ENCODE results near the gene RGCC. TPM values are rescaled to one million over a fixed set of nuclear protein-coding genes. Genes with fewer than 3 reads are reported as not detected.

RGCC gene
- polyA plus RNA-seq, 1 donor from 2014 or later, result not detected

DNA sequence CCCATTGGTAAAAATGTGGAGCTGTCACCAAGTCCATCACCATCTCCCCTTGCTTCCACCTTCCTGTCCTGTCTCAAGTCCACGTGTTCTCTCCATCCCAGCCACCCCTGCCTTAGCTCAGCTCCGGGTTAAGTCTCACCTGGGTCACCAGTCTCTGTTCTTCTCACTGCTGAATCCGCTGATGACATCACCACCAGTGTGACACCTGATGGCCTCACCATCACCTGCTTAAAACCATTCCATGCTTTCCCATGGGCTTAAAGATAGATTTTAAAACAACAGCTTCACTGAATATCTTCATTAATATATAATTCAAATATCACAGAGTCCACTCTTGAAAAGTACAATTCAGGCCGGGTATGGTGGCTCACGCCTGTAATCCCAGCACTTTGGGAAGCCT is 42.1 kb downstream of the RGCC start:
- Histone ChIP-seq H4K20me1 (ENCODE audit: insufficient read depth) (no peaks in the 10 kb centered on the region), H3K9me2 (ENCODE audit: insufficient read depth, low read length) (no peaks in the 10 kb centered on the region), H3K9ac (ENCODE audit: low read length) (no peak overlapping the region), H2AFZ (ENCODE audit: low read depth, low read length) (no peak overlapping the region), H3K9me3 (ENCODE audit: low read length) (no peaks in the 10 kb centered on the region), H3K36me3 (ENCODE audit: insufficient read depth, low read length) (no peaks in the 10 kb centered on the region), H3K4me3 (ENCODE audit: low read length) (no peak overlapping the region), H3K27me3 (ENCODE audit: insufficient read depth, low read depth, low read length) (no peaks in the 10 kb centered on the region), H3F3A (ENCODE audit: insufficient read depth, low read length, poor library complexity, severe bottlenecking) (no peaks in the 10 kb centered on the region), H3K27ac (ENCODE audit: low read length) (no peak overlapping the region), H3K79me2 (replicated peaks; ENCODE audit: insufficient read depth, low read length) (no peaks in the 10 kb centered on the region), H3K4me2 (ENCODE audit: low read length) (no peak overlapping the region)
- TF ChIP-seq EZH2 (IDR thresholded peaks at IDR 0.05; ENCODE audit: borderline replicate concordance, insufficient read depth, low read length, poor library complexity, severe bottlenecking) (no peak), RAD21 (conservative IDR thresholded peaks at IDR 0.05) (no peak), EP300 (conservative IDR thresholded peaks at IDR 0.05; ENCODE audit: poor library complexity, severe bottlenecking) (no peak), POLR2AphosphoS5 (IDR thresholded peaks at IDR 0.05) (no peak), TAF1 (IDR thresholded peaks at IDR 0.05; ENCODE audit: low read depth) (no peak), SMC3 (conservative IDR thresholded peaks at IDR 0.05; ENCODE audit: poor library complexity) (no peak)
- TF ChIP-seq, protein P1, sequence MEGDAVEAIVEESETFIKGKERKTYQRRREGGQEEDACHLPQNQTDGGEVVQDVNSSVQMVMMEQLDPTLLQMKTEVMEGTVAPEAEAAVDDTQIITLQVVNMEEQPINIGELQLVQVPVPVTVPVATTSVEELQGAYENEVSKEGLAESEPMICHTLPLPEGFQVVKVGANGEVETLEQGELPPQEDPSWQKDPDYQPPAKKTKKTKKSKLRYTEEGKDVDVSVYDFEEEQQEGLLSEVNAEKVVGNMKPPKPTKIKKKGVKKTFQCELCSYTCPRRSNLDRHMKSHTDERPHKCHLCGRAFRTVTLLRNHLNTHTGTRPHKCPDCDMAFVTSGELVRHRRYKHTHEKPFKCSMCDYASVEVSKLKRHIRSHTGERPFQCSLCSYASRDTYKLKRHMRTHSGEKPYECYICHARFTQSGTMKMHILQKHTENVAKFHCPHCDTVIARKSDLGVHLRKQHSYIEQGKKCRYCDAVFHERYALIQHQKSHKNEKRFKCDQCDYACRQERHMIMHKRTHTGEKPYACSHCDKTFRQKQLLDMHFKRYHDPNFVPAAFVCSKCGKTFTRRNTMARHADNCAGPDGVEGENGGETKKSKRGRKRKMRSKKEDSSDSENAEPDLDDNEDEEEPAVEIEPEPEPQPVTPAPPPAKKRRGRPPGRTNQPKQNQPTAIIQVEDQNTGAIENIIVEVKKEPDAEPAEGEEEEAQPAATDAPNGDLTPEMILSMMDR (IDR thresholded peaks at IDR 0.05; ENCODE audit: poor library complexity, severe bottlenecking), result no peak

- TF ChIP-seq MXI1 (conservative IDR thresholded peaks at IDR 0.05; ENCODE audit: poor library complexity, severe bottlenecking) (no peak), SMC3 (conservative IDR thresholded peaks at IDR 0.05; ENCODE audit: poor library complexity) (no peak), EZH2 (IDR thresholded peaks at IDR 0.05; ENCODE audit: borderline replicate concordance, insufficient read depth, low read length, poor library complexity, severe bottlenecking) (no peak), POLR2AphosphoS5 (IDR thresholded peaks at IDR 0.05) (no peak), RAD21 (conservative IDR thresholded peaks at IDR 0.05) (no peak), TAF1 (IDR thresholded peaks at IDR 0.05; ENCODE audit: low read depth) (no peak), EP300 (conservative IDR thresholded peaks at IDR 0.05; ENCODE audit: poor library complexity, severe bottlenecking) (no peak)
- TF ChIP-seq, protein P2, sequence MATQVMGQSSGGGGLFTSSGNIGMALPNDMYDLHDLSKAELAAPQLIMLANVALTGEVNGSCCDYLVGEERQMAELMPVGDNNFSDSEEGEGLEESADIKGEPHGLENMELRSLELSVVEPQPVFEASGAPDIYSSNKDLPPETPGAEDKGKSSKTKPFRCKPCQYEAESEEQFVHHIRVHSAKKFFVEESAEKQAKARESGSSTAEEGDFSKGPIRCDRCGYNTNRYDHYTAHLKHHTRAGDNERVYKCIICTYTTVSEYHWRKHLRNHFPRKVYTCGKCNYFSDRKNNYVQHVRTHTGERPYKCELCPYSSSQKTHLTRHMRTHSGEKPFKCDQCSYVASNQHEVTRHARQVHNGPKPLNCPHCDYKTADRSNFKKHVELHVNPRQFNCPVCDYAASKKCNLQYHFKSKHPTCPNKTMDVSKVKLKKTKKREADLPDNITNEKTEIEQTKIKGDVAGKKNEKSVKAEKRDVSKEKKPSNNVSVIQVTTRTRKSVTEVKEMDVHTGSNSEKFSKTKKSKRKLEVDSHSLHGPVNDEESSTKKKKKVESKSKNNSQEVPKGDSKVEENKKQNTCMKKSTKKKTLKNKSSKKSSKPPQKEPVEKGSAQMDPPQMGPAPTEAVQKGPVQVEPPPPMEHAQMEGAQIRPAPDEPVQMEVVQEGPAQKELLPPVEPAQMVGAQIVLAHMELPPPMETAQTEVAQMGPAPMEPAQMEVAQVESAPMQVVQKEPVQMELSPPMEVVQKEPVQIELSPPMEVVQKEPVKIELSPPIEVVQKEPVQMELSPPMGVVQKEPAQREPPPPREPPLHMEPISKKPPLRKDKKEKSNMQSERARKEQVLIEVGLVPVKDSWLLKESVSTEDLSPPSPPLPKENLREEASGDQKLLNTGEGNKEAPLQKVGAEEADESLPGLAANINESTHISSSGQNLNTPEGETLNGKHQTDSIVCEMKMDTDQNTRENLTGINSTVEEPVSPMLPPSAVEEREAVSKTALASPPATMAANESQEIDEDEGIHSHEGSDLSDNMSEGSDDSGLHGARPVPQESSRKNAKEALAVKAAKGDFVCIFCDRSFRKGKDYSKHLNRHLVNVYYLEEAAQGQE (IDR thresholded peaks at IDR 0.05; ENCODE audit: borderline replicate concordance), result no peak
- TF ChIP-seq, protein P1 (IDR thresholded peaks at IDR 0.05; ENCODE audit: poor library complexity, severe bottlenecking), result no peak
- no peaks in the 10 kb centered on the region for H3K9me2 ChIP-seq (ENCODE audit: insufficient read depth, low read length)
- H3K4me2 ChIP-seq (ENCODE audit: low read length), result no peak overlapping the region
- H2AFZ ChIP-seq (ENCODE audit: low read depth, low read length), result no peak overlapping the region
- no peak overlapping the region for H3K27ac ChIP-seq (ENCODE audit: low read length)
- no peaks in the 10 kb centered on the region for H4K20me1 ChIP-seq (ENCODE audit: insufficient read depth)
- no peaks in the 10 kb centered on the region for H3K27me3 ChIP-seq (ENCODE audit: insufficient read depth, low read depth, low read length)
- H3F3A ChIP-seq (ENCODE audit: insufficient read depth, low read length, poor library complexity, severe bottlenecking), result no peaks in the 10 kb centered on the region
- H3K9ac ChIP-seq (ENCODE audit: low read length), result no peak overlapping the region
- no peaks in the 10 kb centered on the region for H3K9me3 ChIP-seq (ENCODE audit: low read length)
- no peaks in the 10 kb centered on the region for H3K79me2 ChIP-seq (replicated peaks; ENCODE audit: insufficient read depth, low read length)
- H3K4me3 ChIP-seq (ENCODE audit: low read length), result no peak overlapping the region
- H3K36me3 ChIP-seq (ENCODE audit: insufficient read depth, low read length), result no peaks in the 10 kb centered on the region
Observed at GRCh38 chr13:41500511-41500910, 43.2 kb downstream of the RGCC start.
